KOPT-K1 (cell line): Measurements from ENCODE around the gene NGLY1.

Experiments
- H3K27ac ChIP-seq: fragments of 200-600 bp; sonication (generic); 2 replicates; pipeline ENCODE4 v1.5.1; 2016; ENCODE audit warnings: antibody characterized with exemption, mild to moderate bottlenecking, low read depth, low read length; ENCODE audit not compliant: poor library complexity, severe bottlenecking
- H3K36me3 ChIP-seq: fragments of 200-600 bp; sonication (generic); 2 replicates; pipeline ENCODE4 v1.5.1; 2017; ENCODE audit warnings: antibody characterized with exemption, mild to moderate bottlenecking, low read length, moderate library complexity; ENCODE audit not compliant: insufficient read depth
- H3K9me3 ChIP-seq: fragments of 200-600 bp; sonication (generic); 2 replicates; pipeline ENCODE4 v1.5.1; 2017; ENCODE audit warnings: antibody characterized with exemption, low read length, mild to moderate bottlenecking; ENCODE audit not compliant: insufficient read depth, poor library complexity, severe bottlenecking

The NGLY1 gene

DNA sequence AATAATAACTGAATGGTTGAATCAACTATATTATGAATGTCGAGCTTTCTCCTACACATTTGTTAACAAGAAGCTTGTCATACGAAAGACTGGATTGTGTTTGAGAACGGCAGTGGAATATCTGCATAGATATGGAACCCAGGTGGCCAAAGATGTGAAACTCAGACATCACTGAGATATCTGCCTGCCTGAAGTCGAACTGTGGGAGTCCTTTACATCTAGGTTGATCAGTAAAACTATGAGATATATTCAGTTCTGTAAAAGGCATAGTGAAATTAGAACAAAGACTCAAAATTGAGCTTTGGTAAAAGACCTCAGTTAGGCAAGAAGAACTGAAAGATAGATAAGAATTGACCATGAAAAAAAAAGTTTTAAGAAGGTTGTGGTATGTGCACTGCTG, 77.0 kb downstream of the NGLY1 start:
- Histone ChIP-seq H3K27ac (no peak overlapping the region), H3K9me3 (no peaks in the 10 kb centered on the region), H3K36me3 (no peaks in the 10 kb centered on the region)

DNA sequence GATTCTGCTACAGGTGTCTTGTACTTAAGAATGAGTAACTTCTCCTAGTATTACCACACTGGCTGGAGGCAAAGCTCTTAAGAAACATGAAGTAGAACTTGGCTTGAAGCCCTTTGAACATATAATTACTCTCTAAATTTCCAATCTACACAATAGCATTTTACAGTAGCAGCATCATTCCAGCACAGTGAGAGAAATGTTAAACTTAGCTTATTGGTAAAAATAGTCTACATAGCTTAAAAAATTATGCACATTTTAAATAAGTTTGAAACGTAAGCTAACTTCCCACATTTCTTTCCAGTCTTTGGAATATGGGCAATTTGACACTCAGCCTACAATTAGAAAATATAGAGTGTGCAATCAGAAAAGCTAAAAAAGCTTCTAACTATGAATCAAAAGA, 85.7 kb downstream of the NGLY1 start:
- Histone ChIP-seq H3K27ac (no peak overlapping the region), H3K36me3 (no peaks in the 10 kb centered on the region)

DNA sequence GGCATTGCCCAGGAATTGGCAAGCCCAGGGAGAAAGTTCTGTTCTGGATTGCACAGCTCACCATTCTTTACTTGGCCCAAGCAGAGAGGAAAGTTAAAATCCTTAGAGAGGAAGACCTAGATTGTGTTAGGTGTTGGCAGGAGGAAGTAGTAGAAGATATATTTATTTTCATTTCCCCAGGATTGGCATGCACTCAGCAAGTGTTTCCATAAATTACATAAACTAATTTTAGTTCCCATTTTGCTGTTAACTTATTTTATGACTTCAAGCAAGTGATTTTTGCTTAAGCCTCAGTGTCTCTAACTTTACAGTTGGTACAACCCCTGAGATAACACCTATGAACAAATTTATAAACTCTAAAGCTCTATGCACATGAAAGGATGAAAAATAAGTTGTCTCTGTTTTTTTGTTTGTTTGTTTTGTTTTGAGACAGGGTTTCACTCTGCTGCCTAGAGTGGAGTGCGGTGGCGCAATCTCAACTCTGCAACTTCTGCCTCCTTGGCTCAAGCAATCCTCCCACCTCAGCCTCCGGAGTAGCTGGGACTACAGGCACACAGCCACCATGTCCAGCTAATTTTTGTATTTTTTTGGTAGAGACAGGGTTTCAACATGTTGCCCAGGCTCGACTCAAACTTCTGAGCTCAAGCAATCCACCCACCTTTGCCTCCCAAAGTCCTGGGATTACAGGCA, 87.4 kb downstream of the NGLY1 start:
- Histone ChIP-seq H3K9me3 (no peaks in the 10 kb centered on the region), H3K27ac (no peak overlapping the region), H3K36me3 (no peaks in the 10 kb centered on the region)

More for the DNA sequence above, 85.7 kb downstream of the NGLY1 start:
- no peaks in the 10 kb centered on the region for H3K9me3 ChIP-seq

DNA sequence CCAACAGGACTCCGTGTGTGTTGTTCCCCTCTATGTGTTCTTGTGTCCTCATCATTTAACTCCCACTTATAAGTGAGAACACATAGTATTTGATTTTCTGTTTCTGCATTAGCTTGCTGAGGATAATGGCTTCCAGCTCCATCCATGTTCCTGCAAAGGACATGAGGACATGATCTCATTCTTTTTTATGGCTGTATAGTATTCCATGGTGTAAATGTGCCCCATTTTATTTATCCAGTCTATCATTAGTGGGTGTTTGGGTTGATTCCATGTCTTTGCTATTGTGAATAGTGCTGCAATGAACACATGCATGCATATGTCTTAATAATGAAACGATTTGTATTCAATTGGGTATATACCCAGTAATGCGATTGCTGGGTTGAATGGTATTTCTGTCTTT, 90.0 kb downstream of the NGLY1 start:
- Histone ChIP-seq H3K9me3 (no peaks in the 10 kb centered on the region), H3K36me3 (no peaks in the 10 kb centered on the region), H3K27ac (no peak overlapping the region)

DNA sequence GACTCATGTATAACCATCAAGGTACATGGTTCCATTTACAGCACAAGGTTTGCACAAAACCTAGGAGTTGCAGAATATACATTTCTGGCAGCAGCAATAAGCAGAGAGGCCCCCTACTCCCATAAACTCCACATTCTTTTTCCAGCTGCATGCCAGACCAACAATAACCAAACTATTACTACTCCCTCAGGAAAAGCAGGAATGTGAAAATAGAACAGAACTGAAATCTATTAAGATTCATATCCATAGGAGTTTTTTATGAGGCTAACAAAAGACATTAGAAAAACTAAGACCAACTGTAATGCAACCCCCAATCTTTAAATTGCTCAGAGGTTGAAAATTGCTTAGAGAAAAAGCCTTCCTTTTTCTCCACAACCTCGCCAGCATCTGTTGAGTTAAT, 90.9 kb downstream of the NGLY1 start:
- no peaks in the 10 kb centered on the region for H3K36me3 ChIP-seq
- H3K9me3 ChIP-seq: no peaks in the 10 kb centered on the region
- no peak overlapping the region for H3K27ac ChIP-seq

DNA sequence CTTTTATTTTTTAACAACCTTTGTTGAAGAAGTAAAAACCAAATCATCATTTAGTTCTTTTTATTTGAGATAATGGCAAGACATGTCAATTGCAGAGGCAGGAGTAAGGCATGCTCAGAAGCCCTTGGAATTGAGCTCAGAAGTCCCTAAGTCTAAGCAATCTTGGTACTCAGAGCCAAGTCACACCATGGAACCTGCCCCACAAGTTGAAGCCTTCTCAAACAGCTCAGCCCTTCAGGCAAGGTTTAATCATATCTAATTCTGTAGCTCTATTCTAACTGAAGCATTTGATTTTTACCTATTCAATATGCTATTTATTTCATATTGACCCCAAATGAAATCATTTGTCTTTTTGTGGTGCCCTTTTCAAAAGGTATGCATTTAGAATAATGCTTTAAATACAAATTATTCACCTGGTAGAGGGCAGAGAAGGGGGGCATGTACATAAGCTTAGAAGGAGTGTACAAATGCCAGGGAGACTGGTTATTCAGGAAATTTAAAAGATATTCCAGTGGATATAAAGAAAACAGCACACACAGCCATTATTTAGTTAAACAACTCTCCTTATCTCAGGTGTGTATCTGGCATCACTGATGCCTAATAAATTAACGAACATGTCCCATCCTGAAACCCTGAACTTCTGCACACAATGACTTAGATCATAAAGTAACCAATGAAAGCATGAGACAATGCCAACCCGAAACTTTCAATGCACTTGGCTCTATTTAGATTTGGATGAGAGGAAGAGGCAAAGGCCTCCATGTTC, 92.3 kb downstream of the NGLY1 start:
- Histone ChIP-seq H3K27ac (no peak overlapping the region), H3K36me3 (no peaks in the 10 kb centered on the region), H3K9me3 (no peaks in the 10 kb centered on the region)

DNA sequence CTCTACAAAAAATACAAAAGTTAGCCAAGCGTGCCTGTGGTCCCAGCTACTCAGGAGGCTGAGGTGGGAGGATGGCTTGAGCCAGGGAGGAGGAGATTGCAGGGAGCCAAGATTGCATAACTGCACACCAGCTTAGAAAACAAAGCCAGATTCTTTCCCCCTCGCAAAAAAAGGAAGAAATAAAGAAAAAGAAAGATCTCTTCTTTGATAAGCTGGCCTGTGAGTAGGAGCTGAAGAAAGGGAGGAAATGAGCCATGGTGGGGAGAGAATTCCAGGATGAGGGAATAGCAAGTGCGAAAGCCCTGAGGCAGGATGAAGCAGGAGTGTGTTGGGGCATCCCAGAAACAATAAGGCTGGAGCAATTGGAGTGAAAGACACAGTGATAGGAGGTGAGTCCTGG, 94.0 kb downstream of the NGLY1 start:
- Histone ChIP-seq H3K9me3 (no peaks in the 10 kb centered on the region), H3K27ac (no peak overlapping the region), H3K36me3 (no peaks in the 10 kb centered on the region)

DNA sequence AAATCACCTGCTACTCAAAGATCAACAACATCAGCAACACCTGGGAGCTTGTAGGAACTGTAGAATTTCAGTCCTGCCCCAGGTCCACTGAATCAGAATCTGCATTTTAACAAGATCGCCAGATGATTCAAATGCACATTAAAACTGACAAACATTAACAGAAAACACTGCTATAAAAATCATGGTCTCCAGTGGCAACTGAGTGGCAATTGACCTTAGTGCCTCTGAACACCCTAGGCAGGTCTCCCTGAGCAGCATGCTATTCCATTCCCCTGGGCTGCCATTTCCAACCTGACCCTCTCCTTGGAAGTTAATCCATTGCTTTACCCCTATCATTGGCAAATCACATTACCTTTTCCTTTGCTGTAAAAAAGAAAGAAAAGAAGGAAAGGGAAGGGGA, 95.5 kb downstream of the NGLY1 start:
- no peak overlapping the region for H3K27ac ChIP-seq
- no peaks in the 10 kb centered on the region for H3K9me3 ChIP-seq
- H3K36me3 ChIP-seq: no peaks in the 10 kb centered on the region

DNA sequence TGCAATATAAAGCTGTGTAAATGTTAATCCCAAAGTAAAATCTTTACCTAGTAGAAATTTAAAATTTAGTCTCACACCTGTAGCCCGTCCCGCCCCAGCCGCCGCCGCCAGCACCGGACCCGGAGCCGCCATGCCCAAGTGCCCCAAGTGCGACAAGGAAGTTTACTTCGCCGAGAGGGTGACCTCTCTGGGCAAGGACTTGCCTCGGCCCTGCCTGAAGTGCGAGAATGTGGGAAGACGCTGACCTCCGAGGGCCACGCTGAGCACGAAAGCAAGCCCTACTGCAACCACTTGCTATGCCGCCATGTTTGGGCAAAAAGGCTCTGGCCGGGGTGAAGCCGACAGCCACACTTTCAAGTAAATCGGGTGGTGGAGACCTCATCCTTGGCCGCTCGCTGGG, 96.5 kb downstream of the NGLY1 start:
- Histone ChIP-seq H3K9me3 (no peaks in the 10 kb centered on the region), H3K36me3 (no peaks in the 10 kb centered on the region), H3K27ac (no peak overlapping the region)

DNA sequence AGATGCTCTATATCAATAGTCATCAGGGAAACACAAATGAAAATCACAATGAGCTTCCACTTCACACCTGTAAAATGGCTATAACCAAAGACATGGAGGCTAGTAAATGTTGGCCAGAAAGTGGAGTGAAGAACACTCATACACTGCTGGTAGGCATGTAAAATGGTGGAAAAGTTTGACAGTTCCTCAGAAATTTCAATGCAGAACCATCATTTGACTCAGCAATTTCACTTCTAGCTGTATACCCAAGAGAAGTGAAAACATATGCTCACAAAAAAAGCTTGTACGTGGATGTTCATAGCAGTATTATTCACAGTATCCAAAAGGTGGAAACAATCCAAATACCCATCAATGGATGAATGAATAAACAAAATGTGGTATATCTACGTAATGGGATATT, 99.4 kb downstream of the NGLY1 start:
- H3K9me3 ChIP-seq: no peaks in the 10 kb centered on the region
- H3K27ac ChIP-seq: no peak overlapping the region

DNA sequence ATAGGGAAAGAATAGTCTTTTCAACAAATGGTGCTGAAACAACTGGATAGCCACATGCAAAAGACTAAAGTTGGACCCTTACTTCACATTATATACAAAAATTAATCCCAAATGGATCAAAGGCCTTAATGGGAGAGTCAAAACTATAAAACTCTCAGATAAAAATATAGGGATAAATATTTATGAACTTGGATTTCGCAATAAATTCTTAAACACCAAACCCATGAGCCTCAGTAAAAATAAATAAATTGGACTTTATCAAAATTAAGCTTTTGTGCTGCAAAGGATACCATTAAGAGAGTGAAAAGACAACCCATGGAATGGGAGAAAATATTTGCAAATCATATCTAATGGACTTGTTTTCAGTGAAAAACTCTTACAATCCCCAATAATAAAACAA, 99.8 kb downstream of the NGLY1 start:
- H3K27ac ChIP-seq: no peak overlapping the region
- H3K9me3 ChIP-seq: no peaks in the 10 kb centered on the region

More for the DNA sequence above, 99.4 kb downstream of the NGLY1 start:
- H3K36me3 ChIP-seq: no peaks in the 10 kb centered on the region

DNA sequence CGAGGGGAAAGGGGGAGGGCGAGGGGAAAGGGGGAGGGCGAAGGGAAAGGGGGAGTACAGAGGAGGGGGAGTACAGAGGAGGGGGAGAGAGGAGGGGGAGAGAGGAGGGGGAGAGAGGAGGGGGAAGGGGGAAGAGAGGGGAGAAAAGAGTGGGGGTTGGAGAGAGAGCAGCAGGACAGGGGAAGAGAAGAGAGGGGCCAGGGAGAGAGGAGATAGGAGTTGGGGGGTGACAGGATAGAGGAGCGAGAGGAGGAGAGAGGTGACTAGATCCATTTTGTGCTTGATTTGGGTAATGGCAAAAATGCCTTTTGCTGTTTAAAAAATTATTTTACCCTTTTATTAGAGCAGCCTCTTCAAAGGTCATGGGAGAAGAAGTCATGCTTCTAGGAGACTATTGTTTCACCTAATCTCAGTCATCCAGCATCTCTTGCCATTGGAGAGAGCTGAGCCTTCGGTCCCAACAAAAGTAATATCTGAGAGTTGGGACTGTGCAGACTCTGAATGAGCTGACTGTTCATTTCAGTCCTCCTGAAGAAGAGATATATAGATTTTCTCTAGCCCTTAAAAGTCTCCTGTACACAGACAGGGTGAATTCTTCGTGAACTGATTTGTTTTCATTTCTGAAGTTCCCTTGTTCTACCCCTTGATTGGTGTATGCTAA, 103.5 kb downstream of the NGLY1 start:
- no peaks in the 10 kb centered on the region for H3K36me3 ChIP-seq
- peaks cover under 1% of the 10 kb centered on the region for H3K9me3 ChIP-seq
- no peak overlapping the region for H3K27ac ChIP-seq

More for the DNA sequence above, 99.8 kb downstream of the NGLY1 start:
- H3K36me3 ChIP-seq: no peaks in the 10 kb centered on the region

DNA sequence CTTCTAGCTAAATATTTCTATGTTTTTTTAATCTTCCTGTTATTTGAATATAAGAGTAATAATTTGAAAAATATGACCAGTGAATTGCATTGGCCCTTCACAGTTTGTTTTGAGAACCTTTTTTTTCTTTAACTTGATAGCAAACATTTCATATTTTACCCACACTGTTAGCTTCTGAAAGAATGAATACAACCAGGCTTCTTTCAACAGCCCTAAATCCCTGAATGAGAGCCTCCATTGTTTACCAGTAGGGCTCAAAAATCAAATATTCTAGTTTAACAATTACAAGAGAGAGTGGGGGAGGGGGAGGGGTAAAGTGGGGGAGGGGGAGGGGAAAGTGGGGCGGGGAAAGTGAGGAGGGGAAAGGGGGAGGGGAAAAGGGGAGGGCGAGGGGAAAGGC, 104.1 kb downstream of the NGLY1 start:
- Histone ChIP-seq H3K27ac (no peak overlapping the region), H3K9me3 (peaks cover 6% of the 10 kb centered on the region), H3K36me3 (no peaks in the 10 kb centered on the region)

DNA sequence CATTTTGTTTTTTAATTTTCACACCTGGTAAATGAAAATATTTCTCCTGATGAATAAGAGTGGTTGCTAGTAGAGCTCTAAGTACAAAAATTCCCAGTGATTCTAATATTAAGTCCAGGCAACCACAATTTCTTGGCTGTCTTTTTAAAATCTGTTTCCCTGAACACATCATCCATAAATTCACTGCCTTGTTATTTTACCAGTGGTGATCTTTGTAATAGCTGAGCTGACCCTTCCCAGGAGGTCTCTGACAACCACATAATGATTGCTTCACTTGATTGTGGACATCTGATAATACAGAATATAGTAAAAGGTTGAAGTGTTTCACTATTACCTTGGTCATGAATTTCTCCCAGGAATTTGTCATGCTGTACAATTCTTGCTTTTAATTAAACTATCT, 104.7 kb downstream of the NGLY1 start:
- H3K36me3 ChIP-seq: no peaks in the 10 kb centered on the region
- peaks cover 12% of the 10 kb centered on the region for H3K9me3 ChIP-seq
- no peak overlapping the region for H3K27ac ChIP-seq

DNA sequence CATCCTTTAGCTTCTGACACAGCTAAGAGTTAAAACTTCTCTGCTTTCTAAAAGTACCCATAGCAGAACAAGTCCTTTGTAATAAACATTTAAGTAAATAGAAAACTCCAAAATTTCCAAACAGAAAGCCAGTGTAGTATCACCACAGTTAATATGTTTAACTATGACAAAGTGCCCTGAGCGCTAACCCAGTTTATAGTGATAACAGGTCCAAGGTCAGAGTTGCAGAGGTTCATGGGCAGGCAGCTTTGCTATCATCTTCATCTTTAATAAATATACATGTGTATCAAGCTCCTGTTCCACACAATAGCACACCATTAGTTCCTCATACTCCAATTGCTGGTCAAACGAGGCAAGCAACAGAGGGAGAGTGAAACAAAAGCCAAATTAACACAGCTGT, 106.1 kb downstream of the NGLY1 start:
- Histone ChIP-seq H3K36me3 (no peaks in the 10 kb centered on the region), H3K27ac (no peak overlapping the region), H3K9me3 (peaks cover 23% of the 10 kb centered on the region)
